ENCODE data around the gene PHLPP1. TPM values are rescaled to one million over a fixed set of nuclear protein-coding genes. Genes with fewer than 3 reads are reported as not detected.

PHLPP1 gene
- total and polyA plus RNA-seq, 12 donors: 13.8 to 61.6 (median 37.8) TPM

DNA sequence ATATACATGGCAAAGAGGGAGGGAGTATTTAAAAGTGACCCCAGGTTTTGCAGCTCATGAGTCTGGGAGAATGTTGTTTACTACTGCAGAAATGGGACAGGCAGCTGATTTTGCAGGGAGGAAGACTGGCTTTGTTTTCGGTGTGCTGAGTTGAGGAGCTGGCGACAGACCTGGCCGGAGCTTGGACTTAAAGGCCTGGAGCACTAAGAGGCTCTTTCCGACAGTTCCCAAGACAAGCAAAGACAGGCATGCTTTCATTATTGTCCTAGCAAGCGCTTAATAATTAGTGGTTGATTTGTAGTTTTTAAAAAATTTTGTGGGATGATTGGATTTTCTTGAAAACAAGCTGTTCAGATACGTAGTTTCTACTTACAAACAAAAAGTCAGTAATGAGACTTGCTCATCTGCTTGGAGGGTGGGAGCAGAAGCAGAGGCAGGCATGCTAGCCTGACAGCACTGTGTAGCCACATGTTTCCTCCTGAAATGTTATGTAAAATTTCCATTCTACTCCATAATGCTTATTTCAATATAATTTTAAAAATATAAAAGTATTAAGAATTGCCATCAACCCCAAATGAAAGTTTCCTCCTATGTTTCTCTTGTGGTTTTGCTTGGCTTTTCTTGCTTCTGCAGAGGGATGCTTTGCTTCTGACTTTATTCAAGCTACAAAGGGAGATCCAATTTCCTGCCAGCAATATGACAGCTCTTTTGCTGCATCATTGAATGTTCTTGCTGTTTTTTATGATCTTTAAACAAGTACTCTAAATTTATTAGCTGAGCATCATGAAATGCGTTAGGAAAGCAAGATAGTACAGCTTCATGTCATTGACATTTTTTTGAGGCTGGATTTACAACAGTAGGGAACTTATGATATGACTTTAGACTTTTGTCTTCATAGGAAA, 75.8 kb downstream of the PHLPP1 start:
- H3K9me3 ChIP-seq (replicated peaks in 1 of 3): no peaks in the 10 kb centered on the region
- no peaks in the 10 kb centered on the region for H3K36me3 ChIP-seq (replicated peaks in 1 of 2)
- WGBS, 4 donors: 67 to 76% (median 69%) methylated on average over 7 of the region's 7 CpGs
- TF ChIP-seq, protein P1, sequence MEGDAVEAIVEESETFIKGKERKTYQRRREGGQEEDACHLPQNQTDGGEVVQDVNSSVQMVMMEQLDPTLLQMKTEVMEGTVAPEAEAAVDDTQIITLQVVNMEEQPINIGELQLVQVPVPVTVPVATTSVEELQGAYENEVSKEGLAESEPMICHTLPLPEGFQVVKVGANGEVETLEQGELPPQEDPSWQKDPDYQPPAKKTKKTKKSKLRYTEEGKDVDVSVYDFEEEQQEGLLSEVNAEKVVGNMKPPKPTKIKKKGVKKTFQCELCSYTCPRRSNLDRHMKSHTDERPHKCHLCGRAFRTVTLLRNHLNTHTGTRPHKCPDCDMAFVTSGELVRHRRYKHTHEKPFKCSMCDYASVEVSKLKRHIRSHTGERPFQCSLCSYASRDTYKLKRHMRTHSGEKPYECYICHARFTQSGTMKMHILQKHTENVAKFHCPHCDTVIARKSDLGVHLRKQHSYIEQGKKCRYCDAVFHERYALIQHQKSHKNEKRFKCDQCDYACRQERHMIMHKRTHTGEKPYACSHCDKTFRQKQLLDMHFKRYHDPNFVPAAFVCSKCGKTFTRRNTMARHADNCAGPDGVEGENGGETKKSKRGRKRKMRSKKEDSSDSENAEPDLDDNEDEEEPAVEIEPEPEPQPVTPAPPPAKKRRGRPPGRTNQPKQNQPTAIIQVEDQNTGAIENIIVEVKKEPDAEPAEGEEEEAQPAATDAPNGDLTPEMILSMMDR (IDR thresholded peaks at IDR 0.05): no peak
- H3K4me3 ChIP-seq: no peak overlapping the region
- H3K27ac ChIP-seq: peak overlapping the region in 3 of 5 donors; percentile 5 to 60 (median 58)
- intact Hi-C loops (cut with DNase I): no loop called here
- peak in 1 of 7 donors; percentile 24 for DNase-seq
- H3K27me3 ChIP-seq: no peaks in the 10 kb centered on the region
- H3K4me1 ChIP-seq (replicated peaks in 1 of 2): peaks cover 18 to 51% of the 10 kb centered on the region in 2 donors

DNA sequence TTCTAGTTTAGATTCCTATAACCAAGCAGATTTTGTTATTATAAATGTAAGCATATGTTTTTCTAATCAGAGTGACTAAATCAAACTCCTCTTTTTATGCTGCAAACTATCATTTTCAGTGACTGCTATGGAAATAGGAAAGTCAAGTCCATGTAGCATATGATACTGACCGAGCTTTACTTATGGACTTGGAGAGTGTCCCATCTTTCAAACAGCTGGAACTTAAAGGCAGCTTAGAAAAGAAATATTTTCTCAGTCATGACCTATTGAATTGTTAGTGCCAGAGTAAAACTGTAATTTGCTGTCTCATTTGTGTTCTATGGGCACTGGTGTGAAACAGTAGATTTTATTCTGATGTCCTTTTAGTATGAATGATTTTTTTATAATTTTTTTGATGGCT, 76.7 kb downstream of the PHLPP1 start:
- intact Hi-C loops (cut with DNase I): no loop called here

DNA sequence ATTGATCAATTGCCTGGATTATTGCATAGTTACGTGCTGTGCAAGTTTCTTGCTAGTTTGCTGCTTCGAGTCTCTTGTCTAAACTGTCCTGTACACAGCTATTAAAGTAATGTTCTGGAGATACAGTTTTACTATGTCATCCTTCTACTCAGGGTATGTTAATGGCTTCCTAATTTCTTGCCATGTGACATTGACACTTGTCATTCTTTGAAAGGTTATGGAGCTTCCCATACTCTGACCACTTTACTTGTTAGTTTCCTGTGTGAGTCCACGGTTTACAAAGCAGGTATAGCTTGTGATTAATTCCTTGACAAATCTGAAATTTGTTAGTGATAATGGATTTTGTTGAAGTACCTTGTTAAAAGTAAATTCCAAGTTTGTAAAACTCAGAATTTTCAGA, 80.5 kb downstream of the PHLPP1 start:
- DNase-seq: no peak
- Histone ChIP-seq H3K4me3 (no peak overlapping the region), H3K4me1 (replicated peaks in 1 of 2) (peaks cover 29 to 42% of the 10 kb centered on the region in 2 donors), H3K9me3 (replicated peaks in 1 of 3) (no peaks in the 10 kb centered on the region), H3K27me3 (no peaks in the 10 kb centered on the region), H3K27ac (peak overlapping the region in 1 of 5 donors; percentile 24), H3K36me3 (replicated peaks in 1 of 2) (no peaks in the 10 kb centered on the region)
- TF ChIP-seq, protein P1 (IDR thresholded peaks at IDR 0.05): no peak
- no peak for TF ChIP-seq POLR2A (IDR thresholded peaks at IDR 0.05)
- WGBS, 4 donors: 68 to 89% (median 86%) methylated on average over 3 of the region's 3 CpGs
- intact Hi-C loops (cut with DNase I): no loop called here

More for the DNA sequence above, 76.7 kb downstream of the PHLPP1 start:
- Histone ChIP-seq H3K4me1 (replicated peaks in 1 of 2) (peaks cover 25 to 49% of the 10 kb centered on the region in 2 donors), H3K27ac (peak overlapping the region in 3 of 5 donors; percentile 13 to 60 (median 44)), H3K27me3 (no peaks in the 10 kb centered on the region), H3K9me3 (replicated peaks in 1 of 3) (no peaks in the 10 kb centered on the region), H3K36me3 (replicated peaks in 1 of 2) (no peaks in the 10 kb centered on the region), H3K4me3 (no peak overlapping the region)
- WGBS, 4 donors: 61 to 71% (median 66%) methylated on average over 1 of the region's 1 CpG
- DNase-seq: no peak
- TF ChIP-seq, protein P1 (IDR thresholded peaks at IDR 0.05): no peak
- TF ChIP-seq POLR2A (IDR thresholded peaks at IDR 0.05): no peak

DNA sequence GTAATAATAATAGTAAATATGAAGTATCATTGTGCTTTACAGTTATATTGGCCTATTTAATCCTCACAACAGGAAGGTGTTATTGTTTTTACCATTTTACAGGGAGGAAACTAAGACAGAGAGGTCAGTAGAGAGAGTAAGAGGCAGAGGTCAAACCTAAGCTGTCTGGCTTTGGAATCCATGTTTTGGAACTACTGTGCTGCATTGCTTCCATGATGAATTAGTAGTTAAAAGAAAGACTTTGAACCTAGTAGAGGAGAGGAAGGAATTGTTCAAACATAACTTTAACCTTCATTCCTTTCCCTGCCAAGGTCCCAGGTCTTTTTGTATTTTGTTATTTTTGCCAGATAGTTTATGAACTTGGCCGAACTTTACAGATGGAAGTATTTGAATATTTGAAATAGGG, 80.9 kb downstream of the PHLPP1 start:
- Histone ChIP-seq H3K27ac (peak overlapping the region in 1 of 5 donors; percentile 24), H3K4me3 (no peak overlapping the region), H3K4me1 (replicated peaks in 1 of 2) (peaks cover 29 to 39% of the 10 kb centered on the region in 2 donors), H3K27me3 (no peaks in the 10 kb centered on the region), H3K9me3 (replicated peaks in 1 of 3) (no peaks in the 10 kb centered on the region), H3K36me3 (replicated peaks in 1 of 2) (no peaks in the 10 kb centered on the region)
- 36 to 52% (median 45%) methylated on average over 1 of the region's 1 CpG for WGBS, 4 donors
- intact Hi-C loops (cut with DNase I): no loop called here
- TF ChIP-seq, protein P1 (IDR thresholded peaks at IDR 0.05): no peak
- no peak for TF ChIP-seq POLR2A (IDR thresholded peaks at IDR 0.05)
- no peak for DNase-seq
